Right lobe of liver (tissue), 4 donors: ENCODE data around the gene APC2.

Experiments used
- POLR2A ChIP-seq: fragments of 450-650 bp; IDR thresholded peaks from one replicate; pipeline ENCODE4 v1.6.1; 2017; ENCODE audit warnings: antibody characterized with exemption, mild to moderate bottlenecking
- TF ChIP-seq, protein P1 (sequence below), 4 donors: fragments of 200-600 bp in 3 of 4; fragments of 450-650 bp in 1 of 4; IDR thresholded peaks; one replicate each; pipeline versions ENCODE4 v1.5.1 to v1.8.0; 2016 to 2022; ENCODE audit warnings: antibody characterized with exemption in 4 of 4, mild to moderate bottlenecking in 2 of 4
- donor health status: DM: no; HTN: no; CAD: no.
- donor health status: DM: no; HTN: no; CAD: no.
- donor health status: DM: no; HTN: yes; CAD: no.

DNA sequence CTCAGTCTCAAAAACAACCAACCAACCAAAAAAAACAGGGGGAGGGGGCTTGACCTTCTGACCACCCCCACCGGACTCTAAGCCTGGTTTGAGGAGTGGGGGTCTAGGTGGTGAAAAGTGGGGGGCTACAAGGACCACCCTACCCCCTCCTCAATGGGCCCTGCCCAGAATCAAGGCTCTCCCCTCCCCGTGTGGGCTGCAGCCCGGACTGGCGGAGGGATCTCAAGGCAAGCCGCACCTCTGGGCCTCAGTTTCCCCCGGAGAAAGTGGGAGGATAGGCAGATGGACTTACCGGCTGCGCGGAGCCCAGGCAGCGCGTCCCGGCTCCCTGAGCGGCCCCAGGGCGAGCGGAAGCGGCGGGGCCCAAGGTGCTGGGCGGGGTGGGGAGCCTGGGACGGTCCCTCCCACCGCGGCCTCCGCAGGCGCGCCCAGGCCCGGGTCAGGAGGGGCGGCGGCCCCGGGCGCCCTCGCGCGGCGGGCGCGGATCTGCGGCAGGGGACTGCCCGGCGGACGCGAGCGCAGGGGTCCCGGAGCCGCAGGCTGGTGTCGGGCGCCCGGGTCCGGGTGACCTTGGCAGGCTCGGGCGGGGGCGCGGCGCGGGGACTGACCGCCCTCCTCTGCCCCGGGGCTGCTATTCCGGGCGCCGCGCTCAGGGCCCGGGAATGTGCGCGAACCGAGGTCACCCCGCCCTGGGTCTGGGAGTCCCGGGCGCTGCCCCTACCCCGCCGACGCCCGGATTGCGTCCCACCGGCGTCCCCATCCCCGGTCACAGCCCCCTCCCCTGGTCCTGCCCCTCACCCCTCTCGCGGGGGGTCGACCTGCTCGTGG, 63.0 kb downstream of the APC2 start, which contains the start of gene ADAMTSL5:
- TF ChIP-seq, protein P1, sequence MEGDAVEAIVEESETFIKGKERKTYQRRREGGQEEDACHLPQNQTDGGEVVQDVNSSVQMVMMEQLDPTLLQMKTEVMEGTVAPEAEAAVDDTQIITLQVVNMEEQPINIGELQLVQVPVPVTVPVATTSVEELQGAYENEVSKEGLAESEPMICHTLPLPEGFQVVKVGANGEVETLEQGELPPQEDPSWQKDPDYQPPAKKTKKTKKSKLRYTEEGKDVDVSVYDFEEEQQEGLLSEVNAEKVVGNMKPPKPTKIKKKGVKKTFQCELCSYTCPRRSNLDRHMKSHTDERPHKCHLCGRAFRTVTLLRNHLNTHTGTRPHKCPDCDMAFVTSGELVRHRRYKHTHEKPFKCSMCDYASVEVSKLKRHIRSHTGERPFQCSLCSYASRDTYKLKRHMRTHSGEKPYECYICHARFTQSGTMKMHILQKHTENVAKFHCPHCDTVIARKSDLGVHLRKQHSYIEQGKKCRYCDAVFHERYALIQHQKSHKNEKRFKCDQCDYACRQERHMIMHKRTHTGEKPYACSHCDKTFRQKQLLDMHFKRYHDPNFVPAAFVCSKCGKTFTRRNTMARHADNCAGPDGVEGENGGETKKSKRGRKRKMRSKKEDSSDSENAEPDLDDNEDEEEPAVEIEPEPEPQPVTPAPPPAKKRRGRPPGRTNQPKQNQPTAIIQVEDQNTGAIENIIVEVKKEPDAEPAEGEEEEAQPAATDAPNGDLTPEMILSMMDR (IDR thresholded peaks at IDR 0.05) = peak in 3 of 4 donors; percentile 4 to 32 (median 27)
- peak; percentile 63 for TF ChIP-seq POLR2A
